NCI-H82 treated with DMSO at 0.1 percent for 48 hours (cell line): Measurements from ENCODE around the gene SPEG.
A peak's percentile ranks its signal among the peaks of the same experiment; 100 is the strongest.

Experiments used
- DNase-seq: peaks from one replicate; lab custom pipeline; 2025; ENCODE audit not compliant: unreplicated experiment; lab: John Stamatoyannopoulos, UW

The SPEG gene

GRCh38 chr2:219542931-219543595 lies 108.4 kb downstream of the SPEG start:
- no peak for DNase-seq

- peak; percentile 93 for DNase-seq
Observed at GRCh38 chr2:219543596-219544358, 109.1 kb downstream of the SPEG start, which contains the start of the genes CHPF and TMEM198. Gene CHPF, minus strand, starts transcription at chr2:219543809. Its CDS starts 271 bp downstream, at chr2:219543538. Gene TMEM198, plus strand, starts transcription at chr2:219544028. Its CDS starts 700 bp downstream, at chr2:219544728.

- DNase-seq, result no peak
Observed at GRCh38 chr2:219544567-219544966, 109.9 kb downstream of the SPEG start.

GRCh38 chr2:219545295-219545942 lies 110.8 kb downstream of the SPEG start:
- DNase-seq, result no peak

- no peak for DNase-seq
Observed at GRCh38 chr2:219545943-219546352, 111.3 kb downstream of the SPEG start.

- DNase-seq, result no peak
Observed at GRCh38 chr2:219547621-219548020, 113.0 kb downstream of the SPEG start.
